Measurements from ENCODE around the gene EFNA3.

The EFNA3 gene

DNA sequence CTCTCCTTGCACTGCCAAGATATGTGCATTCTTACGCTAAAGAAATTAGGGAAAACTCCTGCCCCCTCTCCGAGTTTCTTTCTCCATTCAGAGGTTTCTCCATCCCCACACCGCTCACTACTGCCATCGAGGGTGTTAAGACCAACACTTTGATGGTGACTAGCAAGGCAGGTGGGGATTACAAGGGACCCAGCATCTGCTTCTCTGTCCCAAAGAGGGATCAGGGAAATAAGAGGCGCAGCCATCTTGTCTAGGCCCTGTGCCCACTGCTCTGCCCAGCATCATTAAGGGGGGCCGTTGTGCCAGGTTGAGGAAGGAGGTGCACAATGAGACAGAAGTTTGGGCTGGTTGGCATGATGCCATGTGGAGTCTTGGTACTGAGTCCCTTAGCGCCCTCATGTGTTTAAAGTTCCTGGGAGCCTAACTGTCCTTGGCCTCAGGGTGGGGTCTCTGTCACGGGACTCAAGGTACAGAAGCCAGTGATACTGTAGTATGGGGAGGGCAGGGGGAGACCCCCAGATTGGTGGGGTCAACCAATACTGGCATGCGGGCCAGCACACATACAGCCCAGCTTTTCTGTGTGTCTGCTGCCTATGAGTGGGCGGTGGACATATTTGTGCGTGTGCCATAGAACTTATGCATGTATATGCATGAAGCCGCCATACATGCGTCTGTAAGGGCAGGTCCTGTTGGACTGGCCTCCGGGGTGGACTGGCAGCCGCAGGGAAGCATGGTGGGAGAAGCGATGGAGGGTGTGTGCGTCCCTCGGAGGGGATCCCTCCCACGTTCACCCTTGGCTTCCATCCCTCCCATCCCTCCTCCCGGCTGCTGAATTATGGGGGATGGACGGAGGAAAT, 5.5 kb downstream of the EFNA3 start:
- DNase-seq (ENCODE audit: low spot score), result peak; percentile 75

DNA sequence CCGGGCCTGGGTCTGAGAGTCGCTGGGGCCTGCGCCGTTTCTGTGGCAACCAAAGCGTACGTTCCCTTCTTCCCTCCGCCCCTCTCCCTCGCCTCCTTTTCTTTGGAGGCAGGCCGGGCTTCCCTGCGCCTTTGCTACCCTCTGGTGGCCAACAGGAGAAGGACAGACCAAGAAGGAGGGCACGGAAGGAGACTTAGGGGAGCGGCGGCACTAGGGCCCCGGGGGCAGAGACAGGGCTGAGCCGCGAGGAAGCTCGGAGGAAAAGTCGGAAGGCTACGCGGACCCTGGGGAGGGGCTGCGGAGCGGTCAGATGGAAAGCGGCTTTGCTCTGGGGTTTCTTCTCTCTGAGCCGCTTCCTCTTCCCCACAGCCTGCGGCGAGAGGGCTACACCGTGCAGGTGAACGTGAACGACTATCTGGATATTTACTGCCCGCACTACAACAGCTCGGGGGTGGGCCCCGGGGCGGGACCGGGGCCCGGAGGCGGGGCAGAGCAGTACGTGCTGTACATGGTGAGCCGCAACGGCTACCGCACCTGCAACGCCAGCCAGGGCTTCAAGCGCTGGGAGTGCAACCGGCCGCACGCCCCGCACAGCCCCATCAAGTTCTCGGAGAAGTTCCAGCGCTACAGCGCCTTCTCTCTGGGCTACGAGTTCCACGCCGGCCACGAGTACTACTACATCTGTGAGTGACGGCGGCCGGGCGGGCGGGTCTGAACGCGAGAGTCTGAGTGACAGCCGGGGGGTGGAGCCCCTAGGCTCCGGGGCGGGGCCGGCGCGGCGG, 6.3 kb downstream of the EFNA3 start:
- DNase-seq (ENCODE audit: low spot score), result peak; percentile 89

DNA sequence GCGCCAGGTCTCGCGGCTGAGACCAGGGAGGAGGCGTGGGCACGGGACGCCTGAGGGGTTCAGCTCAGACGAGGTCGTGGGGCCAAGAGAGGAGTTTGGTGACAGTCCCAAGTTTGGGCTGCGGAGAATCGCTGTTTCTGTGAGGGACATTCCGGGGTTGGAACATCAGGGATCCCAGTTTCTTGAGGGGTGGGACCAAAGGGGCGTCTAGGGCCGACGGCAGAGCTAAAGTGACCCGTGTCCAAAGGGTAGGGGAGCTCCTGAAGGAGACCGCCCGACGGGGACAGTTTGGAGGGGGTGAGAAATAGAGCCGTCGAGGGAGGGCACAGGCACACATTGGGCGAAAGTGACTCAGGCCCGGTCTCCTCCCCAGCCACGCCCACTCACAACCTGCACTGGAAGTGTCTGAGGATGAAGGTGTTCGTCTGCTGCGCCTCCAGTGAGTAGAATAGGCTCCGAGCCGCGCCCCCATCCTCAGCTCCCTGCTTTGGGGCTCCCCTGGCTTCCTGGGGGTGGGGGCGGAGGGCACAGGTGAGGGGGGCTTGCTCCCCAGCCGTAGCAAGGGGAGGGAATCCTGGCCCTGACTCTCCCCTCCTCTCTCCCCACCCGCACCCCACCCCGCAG, 7.0 kb downstream of the EFNA3 start:
- DNase-seq (ENCODE audit: low spot score), result peak; percentile 87

DNA sequence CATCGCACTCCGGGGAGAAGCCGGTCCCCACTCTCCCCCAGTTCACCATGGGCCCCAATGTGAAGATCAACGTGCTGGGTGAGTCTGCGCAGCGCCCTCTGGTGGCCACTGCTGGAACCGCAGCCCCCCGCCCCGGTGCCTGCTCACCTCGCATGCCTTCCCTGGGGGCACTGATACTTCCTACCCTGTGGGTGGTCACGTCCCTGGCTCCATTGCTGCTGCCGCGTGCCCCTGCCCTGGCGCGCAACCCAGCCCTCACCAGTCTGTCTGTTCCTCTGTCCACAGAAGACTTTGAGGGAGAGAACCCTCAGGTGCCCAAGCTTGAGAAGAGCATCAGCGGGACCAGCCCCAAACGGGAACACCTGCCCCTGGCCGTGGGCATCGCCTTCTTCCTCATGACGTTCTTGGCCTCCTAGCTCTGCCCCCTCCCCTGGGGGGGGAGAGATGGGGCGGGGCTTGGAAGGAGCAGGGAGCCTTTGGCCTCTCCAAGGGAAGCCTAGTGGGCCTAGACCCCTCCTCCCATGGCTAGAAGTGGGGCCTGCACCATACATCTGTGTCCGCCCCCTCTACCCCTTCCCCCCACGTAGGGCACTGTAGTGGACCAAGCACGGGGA, 7.6 kb downstream of the EFNA3 start:
- DNase-seq (ENCODE audit: low spot score), result peak; percentile 72

DNA sequence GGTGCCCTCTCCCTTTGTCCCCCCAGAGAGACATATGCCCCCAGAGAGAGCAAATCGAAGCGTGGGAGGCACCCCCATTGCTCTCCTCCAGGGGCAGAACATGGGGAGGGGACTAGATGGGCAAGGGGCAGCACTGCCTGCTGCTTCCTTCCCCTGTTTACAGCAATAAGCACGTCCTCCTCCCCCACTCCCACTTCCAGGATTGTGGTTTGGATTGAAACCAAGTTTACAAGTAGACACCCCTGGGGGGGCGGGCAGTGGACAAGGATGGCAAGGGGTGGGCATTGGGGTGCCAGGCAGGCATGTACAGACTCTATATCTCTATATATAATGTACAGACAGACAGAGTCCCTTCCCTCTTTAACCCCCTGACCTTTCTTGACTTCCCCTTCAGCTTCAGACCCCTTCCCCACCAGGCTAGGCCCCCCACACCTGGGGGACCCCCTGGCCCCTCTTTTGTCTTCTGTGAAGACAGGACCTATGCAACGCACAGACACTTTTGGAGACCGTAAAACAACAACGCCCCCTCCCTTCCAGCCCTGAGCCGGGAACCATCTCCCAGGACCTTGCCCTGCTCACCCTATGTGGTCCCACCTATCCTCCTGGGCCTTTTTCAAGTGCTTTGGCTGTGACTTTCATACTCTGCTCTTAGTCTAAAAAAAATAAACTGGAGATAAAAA, 8.4 kb downstream of the EFNA3 start:
- DNase-seq (ENCODE audit: low spot score), result no peak

DNA sequence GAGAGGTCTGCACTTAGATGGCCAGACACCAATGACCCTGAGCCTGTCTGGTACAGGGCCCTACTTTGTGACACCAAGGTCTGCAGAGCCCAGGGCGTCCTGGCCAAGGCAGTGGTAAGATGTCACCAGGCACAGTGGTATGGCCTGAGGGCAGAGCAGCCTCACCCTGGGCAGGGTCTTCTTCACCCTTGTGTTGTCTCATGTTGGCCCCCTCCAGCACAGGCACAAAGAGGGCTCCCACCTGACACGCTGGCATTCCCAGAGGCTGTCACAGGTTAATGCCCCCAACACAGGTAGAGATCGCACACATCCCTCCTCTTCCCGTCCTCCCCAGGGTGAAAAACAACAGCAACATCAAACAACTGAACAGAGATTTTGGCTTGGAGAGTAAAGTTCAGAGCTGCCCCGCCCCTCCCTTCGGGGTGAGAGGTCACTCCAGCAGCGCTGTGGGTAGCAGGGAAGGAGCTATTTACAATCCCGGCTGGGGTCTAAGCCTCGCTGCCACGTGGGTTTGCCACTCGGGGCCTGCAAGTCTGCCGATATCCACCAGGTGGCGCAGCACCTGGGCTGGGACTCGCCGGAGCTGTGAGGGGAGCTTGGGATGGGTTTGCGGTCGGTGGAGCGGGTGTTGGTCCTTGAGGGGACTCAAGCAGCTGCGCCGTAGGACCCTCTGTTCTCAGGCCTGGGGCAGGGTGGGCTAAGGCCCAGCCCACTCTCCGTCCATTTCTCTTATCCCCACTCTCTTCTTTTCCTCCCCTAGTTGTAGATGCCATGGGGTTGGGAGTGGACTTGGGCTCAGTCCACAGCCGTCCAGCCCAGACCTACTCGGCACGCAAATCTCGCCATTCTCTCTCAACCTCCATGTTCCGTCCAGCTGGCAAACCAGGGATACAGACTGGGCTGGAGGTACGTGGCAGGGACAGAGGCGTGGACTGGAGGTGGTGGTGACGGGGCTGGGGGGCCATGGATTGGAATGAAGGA, 12.7 kb downstream of the EFNA3 start:
- peak; percentile 81 for DNase-seq (ENCODE audit: low spot score)

DNA sequence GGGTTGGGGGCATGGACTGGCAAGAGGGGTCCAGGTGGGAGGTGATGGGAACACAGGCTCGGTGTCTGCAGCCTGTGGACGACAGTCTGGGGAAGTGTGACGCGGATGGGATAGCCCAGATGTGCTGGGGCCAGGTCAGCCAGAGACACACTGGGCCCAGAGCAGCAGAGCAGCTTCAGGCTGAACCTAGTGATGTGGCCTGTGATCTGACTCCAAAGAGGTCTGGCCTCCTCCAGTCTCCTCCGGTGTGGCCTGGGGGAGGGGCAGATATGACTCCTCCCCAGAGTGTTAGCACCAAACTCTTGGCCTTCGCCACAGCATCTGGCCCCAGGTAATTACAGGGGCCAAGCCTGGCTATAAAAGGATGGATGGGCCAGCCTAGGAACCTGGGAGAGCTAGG, 13.5 kb downstream of the EFNA3 start:
- DNase-seq (ENCODE audit: low spot score), result no peak

DNA sequence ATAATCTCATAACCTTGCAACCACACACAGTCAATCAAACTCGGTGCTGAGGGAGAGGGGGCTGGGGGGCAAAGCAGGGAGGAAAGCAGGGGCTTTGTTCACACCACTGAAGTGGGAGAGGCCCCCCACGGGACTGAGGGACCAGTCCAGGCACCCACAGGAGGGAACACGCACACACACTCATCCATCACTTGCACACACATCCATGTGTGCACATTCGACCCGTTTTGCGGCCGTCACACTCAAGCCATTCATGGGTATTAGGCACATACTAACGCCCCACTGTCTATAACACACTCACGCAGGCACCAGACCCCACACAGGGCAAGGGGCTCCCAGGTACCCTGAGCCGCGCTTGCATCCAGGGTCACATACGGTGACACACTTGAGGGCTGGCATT, 14.0 kb downstream of the EFNA3 start:
- no peak for DNase-seq (ENCODE audit: low spot score)

DNA sequence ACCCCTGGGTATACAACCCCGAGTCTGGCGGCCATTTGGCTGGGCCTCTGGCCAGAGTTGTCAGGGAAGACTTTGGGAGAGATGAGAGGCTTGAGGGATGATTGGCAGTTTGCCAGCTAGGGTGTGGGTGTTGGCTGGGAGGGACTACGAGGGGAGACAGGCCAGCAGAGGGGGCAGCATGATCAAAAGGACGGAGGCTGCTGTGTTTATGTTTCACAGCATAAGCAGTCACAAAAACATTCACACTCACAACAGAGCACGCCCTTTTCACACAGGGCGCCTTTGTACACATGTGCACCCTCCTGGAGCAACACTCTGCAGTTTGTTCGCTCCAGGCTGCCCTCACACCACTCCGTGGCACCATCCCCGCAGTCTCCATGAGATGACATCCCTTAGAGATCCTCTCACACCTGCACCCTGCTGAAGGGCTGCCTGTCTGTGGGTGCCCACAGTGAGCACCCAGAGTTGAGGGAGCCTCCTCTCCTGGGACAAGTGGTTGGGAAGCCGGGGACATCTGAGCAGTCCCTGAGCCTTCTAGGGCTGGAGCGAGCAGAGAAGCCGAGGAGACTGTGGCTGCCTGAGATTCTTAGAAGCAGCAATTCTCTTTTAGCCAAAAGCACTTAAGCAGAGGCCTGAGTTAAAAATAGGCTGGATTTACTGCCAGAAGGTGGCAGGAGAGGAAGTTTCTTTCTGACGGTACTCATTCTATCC, 15.4 kb downstream of the EFNA3 start:
- peak; percentile 38 for DNase-seq (ENCODE audit: low spot score)

DNA sequence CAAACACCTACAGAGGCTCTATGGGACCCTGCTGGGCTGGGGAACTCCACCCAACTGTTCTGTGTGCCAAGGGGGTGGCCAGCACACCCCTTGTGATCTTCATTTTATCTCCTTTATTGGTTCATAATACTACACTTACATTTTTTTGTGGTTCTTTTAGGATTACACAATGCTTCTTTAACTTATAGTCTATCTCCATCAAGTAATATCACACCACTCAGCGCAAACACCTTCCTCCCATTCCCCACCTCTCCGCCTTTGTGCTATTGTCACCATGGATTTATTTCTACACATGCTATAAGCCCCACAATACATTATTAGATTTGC, 15.9 kb downstream of the EFNA3 start:
- no peak for DNase-seq (ENCODE audit: low spot score)

DNA sequence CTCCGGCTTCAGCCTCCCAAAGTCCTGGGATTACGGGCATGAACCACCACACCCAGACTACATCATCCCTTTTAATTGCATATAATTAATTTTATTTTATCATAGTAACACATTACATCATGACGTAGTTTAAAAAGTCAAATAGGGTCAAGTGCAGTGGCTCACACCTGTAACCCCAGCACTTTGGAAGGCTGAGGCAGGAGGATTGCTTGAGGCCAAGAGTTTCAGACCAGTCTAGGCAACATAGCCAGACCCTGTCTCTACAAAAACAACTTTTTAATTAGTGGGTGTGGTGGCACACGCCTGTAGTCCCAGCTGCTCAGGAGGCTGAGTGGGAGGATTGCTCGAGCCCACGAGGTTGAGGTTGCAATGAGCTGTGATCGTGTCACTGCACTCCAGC, 20.7 kb downstream of the EFNA3 start:
- no peak for DNase-seq (ENCODE audit: low spot score)

DNA sequence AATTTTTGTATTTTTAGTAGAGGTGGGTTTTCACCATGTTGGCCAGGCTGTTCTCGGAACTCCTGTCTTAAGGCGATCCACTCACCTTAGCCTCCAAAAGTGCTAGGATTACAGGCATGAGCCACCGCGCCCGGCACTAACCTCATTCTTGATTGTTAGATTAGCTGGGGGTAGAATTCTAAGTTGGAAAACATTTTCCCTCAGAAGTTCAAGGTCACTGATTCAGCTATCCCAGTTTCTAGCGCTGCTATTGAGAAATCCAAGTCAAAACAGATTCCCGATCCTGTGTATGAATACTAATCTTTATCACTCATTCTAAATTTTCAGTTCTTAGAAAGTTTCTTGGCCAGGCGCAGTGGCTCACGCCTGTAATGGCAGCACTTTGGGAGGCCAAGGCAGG, 24.7 kb downstream of the EFNA3 start:
- DNase-seq (ENCODE audit: low spot score), result no peak

DNA sequence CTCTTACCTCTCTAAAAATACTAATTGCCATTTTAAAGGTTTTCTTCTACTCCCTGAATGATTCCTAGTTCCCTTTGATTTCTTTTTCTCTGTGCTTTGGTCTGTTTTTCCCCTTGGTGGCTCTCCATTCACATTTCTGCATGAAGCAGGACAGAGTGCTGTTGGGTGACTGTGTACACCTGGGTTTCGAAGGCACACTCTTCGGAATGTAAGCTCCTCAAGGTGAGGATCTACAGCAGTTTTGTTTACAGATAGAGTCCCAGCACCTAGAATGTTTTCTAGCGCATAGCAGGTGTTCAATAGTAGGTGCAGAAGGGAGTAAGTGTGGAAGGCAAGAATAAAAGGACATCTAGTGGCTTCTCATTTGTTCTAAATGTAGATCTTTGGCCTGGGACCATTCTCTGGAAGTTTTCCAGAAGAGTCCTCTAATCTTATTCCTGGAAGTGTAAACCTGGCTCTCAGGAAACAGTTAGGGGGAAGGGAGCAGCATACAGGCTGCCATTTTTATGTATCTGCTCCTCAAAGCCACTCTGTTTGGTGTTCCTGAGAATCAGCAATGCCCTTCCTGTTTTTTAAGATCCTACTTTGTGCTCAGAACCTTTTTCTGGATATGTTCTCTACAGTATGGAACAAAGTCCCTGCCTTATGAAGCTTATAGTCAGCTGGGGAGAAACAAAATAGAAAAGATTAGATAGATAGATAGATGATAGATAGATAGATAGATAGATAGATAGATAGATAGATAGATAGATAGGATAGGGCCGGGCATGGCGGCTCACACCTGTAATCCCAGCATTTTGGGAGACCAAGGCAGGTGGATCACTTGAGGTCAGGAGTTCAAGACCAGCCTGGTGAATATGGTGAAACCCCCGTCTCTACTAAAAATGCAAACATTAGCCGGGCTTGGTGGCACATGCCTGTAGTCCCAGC, 26.2 kb downstream of the EFNA3 start:
- no peak for DNase-seq (ENCODE audit: low spot score)

DNA sequence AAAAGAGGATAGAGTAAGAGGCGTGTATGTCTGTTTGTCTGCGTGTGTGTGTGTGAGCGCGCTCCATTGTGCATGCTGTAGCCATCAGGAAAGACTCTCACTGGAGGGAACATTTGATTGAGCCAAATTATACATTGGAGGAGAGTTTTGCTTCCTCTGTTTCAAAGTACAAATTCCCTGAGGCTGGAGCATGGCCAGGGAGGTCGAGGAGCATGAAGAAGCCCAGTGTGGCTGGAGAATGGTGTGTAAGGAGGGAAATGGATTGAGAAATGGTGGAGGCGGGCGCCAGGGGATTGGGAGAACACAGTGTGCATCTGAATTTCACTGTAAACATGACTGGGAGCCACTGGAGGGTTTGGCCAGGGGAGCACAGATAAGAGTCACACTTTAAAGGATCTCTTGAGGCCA, 27.0 kb downstream of the EFNA3 start:
- DNase-seq (ENCODE audit: low spot score), result no peak

DNA sequence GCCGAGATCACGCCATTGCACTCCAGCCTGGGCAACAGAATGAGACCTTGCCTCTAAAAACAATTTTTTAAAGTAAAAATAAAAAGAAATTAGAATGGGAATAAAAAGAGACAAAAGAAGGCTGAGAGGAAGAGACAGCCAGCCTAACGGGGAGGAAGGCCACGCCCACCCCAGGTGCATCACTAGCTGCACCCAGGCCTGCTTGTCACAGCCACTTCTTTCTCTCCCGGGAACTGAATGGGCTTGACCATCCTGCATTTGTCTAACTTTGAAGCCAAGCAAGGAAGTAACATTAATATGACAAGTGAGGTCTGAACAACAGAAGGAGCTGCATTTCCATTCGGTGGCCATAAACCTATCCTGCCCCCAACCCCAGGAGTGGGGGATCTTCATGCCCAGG, 28.2 kb downstream of the EFNA3 start:
- no peak for DNase-seq (ENCODE audit: low spot score)

DNA sequence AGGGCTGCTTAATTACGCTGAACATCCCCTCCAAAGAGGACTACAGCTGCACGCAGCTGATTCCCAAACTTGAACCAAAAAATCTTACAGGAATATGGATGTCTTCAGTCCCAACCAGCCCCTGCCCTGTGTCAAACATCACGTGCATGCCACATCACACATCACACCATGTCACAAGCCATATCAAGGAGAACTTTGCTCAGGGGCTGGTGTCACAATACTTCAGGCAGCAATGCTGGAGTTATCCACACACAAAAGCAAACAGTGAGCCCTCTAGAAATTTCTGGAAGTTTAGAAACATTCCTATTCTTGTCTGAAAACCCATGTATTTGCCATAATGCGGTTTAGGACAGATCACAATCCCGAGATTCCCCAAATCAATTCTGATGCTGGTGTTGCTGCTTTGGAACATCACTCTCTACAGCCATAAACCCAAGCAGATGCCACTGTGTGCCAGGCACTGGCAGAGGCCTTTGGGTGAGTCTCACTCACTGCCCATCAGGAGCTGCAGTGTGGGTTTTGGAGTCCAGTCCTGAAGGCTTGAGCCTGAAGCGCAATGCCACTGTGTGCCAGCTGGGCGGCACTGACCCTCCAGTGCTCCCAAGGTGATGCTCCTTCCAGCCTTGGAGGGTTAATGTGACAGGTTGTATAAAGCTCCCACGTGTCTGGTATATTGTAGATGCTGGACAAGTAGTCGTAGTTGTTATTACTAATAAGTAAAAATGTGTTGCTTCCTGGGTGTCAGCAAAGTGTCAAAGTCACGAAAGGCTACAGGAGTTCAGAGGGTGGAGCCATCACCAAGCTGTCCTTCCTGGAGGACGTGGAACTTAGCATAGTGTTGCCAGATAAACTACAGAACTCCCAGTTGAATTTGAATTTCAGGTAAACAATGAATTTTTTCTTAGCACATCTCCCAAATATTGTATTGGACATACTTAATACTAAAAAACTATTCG, 28.9 kb downstream of the EFNA3 start:
- DNase-seq (ENCODE audit: low spot score), result no peak

DNA sequence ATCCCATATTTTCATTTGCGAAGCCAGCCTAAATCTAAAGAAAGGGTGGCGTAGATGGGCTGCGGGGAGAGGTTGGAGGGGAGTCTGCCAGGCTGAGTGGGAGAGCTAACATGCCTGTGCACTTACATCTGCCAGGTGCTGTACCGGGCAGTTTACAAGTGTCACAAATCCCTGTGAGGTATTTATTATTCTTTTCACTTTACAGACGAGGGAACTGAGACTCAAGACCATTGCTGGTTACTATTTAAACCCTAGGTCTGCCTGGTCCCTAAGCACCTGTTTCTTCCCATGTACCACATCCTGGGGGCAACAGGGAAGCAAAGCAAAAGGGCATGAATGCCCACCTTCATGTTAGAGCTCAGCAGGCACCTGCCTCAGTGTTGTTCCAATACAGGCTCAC, 29.7 kb downstream of the EFNA3 start:
- no peak for DNase-seq (ENCODE audit: low spot score)

DNA sequence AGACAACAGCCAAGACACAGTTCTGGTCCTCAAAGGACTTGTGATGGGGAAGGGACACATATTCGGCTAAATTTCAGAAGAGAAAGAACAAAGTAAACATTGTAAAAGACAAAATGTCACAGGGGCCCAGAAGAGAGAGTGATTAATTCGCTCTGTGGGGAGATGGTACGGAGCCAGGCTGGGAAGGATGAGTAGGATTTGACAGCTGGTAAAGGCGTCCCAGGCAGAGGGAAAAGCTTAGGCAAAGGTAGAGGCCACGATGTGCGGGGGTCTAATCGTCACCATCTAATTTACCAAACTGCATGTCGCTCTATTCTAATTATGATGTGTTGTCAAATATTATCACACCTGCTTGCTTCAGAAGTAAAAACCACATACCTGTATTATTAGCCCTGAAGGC, 31.7 kb downstream of the EFNA3 start:
- no peak for DNase-seq (ENCODE audit: low spot score)
